ENCODE data around the gene RHBDF1.

Gene RHBDF1

DNA sequence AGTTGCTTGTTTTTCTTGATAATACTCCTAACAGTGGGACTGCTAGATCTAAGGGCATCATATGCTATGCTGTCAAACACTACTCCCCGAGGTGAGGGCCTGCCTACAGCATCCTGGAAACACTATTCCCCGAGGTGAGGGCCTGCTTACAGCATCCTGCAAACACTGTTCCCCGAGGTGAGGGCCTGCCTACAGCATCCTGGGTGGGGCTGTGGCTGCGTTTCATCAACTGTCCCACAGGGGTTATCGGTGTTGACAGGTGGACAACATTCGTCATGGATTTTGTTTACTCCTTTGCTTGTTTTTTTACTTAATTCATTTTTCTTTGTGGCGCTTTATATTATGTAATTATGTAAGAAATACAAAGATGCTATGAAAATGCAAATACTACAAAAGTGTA is 43.6 kb upstream of the RHBDF1 start:
- TF ChIP-seq, protein P1, sequence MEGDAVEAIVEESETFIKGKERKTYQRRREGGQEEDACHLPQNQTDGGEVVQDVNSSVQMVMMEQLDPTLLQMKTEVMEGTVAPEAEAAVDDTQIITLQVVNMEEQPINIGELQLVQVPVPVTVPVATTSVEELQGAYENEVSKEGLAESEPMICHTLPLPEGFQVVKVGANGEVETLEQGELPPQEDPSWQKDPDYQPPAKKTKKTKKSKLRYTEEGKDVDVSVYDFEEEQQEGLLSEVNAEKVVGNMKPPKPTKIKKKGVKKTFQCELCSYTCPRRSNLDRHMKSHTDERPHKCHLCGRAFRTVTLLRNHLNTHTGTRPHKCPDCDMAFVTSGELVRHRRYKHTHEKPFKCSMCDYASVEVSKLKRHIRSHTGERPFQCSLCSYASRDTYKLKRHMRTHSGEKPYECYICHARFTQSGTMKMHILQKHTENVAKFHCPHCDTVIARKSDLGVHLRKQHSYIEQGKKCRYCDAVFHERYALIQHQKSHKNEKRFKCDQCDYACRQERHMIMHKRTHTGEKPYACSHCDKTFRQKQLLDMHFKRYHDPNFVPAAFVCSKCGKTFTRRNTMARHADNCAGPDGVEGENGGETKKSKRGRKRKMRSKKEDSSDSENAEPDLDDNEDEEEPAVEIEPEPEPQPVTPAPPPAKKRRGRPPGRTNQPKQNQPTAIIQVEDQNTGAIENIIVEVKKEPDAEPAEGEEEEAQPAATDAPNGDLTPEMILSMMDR (IDR thresholded peaks at IDR 0.05; ENCODE audit: insufficient read depth, missing control alignments): no peak
- FAIRE-seq (no peak), DNase-seq (ENCODE audit: insufficient read length, low spot score) (no peak)

DNA sequence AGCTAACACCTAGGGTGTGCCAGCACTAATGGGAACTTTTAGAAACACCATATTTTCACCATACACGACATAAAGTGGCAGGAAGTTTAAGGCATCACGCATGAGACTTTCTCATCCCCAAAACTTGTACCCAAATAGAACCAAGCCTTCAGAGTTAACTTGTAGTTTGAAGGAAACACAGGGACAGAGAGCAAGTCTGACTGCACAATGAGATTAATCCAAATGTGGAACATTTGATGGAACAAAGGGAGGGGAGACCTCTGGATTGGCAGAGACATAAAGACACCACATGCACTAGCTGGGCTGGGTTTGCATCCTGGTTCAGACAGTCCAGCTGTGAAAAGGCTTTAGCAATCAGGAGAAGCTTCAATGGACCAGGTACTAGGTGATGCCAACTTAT is 41.9 kb upstream of the RHBDF1 start:
- FAIRE-seq (no peak), DNase-seq (ENCODE audit: insufficient read length, low spot score) (no peak)
- TF ChIP-seq, protein P1 (IDR thresholded peaks at IDR 0.05; ENCODE audit: insufficient read depth, missing control alignments): no peak

DNA sequence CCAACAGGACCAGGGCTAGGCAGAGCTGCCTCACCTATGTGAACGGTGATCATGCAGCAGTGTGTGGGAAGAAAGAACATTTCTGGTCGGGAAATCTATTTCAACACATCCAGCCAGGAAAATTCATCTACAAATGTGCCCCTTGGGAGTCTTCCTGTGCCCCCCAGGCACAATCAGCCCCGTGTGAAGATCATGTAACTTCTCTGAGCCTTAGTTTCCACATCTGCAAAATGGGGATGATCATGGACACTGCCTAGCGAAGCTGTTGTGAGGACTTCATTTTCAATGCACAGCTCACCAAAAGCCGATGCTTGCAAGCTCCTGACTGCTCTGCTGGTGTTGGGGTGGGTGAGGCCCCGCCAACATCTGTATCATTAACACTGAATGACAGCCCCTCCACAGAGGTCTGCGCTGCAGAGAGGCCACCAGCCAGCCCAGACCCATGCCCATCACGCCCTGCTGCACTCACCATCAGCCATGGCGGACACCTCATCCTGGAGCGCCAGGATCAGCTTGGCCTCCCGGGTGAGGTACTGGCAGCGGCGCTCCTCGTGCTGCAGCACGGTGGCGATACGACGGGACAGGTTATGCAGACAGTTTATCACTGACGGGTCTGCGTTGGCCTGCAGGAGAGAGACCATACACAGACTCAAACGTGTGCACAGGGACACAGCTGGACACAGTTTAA is 39.9 kb upstream of the RHBDF1 start:
- FAIRE-seq: no peak

GRCh38 chr16:106623-107324 is 34.3 kb upstream of the RHBDF1 start:
- FAIRE-seq (peak; percentile 16), DNase-seq (ENCODE audit: insufficient read length, low spot score) (peak; percentile 65)
- TF ChIP-seq, protein P1 (IDR thresholded peaks at IDR 0.05; ENCODE audit: insufficient read depth, missing control alignments): peak; percentile 92

More for the DNA sequence above, 39.9 kb upstream of the RHBDF1 start:
- TF ChIP-seq, protein P1 (IDR thresholded peaks at IDR 0.05; ENCODE audit: insufficient read depth, missing control alignments): no peak
- no peak for DNase-seq (ENCODE audit: insufficient read length, low spot score)

GRCh38 chr16:105521-105920 is 33.1 kb upstream of the RHBDF1 start:
- DNase-seq (ENCODE audit: insufficient read length, low spot score) (no peak), FAIRE-seq (no peak)
- TF ChIP-seq, protein P1 (IDR thresholded peaks at IDR 0.05; ENCODE audit: insufficient read depth, missing control alignments): no peak

DNA sequence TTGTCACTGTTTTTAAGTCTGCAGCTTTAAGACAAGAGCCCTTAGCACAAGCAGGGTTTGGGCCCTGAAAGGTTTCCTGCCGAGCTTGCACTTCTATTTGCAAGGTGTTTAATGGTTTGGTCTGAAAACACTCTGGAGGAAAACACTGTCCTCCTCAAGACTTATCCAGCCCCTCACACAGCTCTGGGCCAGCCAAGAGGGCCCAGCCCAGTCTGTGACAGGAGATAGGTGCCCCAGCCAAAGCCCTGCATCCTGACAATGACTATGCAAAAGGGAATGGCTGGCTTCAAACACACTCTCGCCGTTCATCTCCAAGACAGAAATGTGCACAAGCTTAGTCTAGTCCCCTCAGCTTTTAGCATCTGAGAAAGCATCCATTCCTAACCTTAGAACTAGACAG is 32.5 kb upstream of the RHBDF1 start:
- FAIRE-seq (no peak), DNase-seq (ENCODE audit: insufficient read length, low spot score) (no peak)
- TF ChIP-seq, protein P1 (IDR thresholded peaks at IDR 0.05; ENCODE audit: insufficient read depth, missing control alignments): no peak

GRCh38 chr16:104355-104754 is 31.9 kb upstream of the RHBDF1 start:
- TF ChIP-seq, protein P1 (IDR thresholded peaks at IDR 0.05; ENCODE audit: insufficient read depth, missing control alignments): no peak
- DNase-seq (ENCODE audit: insufficient read length, low spot score): no peak
- no peak for FAIRE-seq

All from D721Med (cell line).